OCI-LY7 (cell line): Measurements from ENCODE around the gene ARHGEF17. TPM values are rescaled to one million over a fixed set of nuclear protein-coding genes. Genes with fewer than 3 reads are reported as not detected.

Source experiments
- BruUV-seq: library from RNA; stranded (reverse); fragments of 400-500 nt; replicated peaks from 2 replicates; lab custom pipeline; 2021; lab: Mats Ljungman, UMichigan
- CTCF ChIA-PET: fragments of 300-600 bp; sonication (Branson Sonifier 250); formaldehyde crosslinking; loops from one replicate; lab custom pipeline; 2022; ENCODE audit warnings: antibody characterized with exemption; ENCODE audit not compliant: unreplicated experiment; lab: Charles Lee
- POLR2A ChIA-PET: fragments of 300-600 bp; sonication (Branson Sonifier 250); formaldehyde crosslinking; loops from one replicate; lab custom pipeline; 2022; ENCODE audit warnings: antibody characterized with exemption; lab: Charles Lee
- DNase-seq: peaks from one replicate; pipeline ENCODE4 v3.0.0-alpha.2; 2015; ENCODE audit warnings: low spot score
- H2AFZ ChIP-seq: fragments of 200-600 bp; sonication (generic), shearing (Covaris generic); 2 replicates; pipeline ENCODE4 v1.6.1; 2014; ENCODE audit warnings: mild to moderate bottlenecking, antibody characterized with exemption, low read length, moderate library complexity
- H3K27ac ChIP-seq: fragments of 200-600 bp; sonication (generic); 2 replicates; pipeline ENCODE4 v1.5.1; 2014; ENCODE audit warnings: mixed run types, low read depth, mild to moderate bottlenecking, moderate library complexity, low read length, inconsistent platforms; ENCODE audit not compliant: poor library complexity, severe bottlenecking
- H3K36me3 ChIP-seq: fragments of 200-600 bp; sonication (generic); 2 replicates; pipeline ENCODE4 v1.6.1; 2014; ENCODE audit warnings: mild to moderate bottlenecking, antibody characterized with exemption, low read length, moderate library complexity, mixed read lengths; ENCODE audit not compliant: insufficient read depth
- H3K4me1 ChIP-seq: fragments of 200-600 bp; sonication (generic); 2 replicates; pipeline ENCODE4 v1.5.1; 2014; ENCODE audit warnings: mild to moderate bottlenecking, low read length; ENCODE audit not compliant: insufficient read depth, poor library complexity, severe bottlenecking
- H3K4me2 ChIP-seq: fragments of 200-600 bp; sonication (generic); 2 replicates; pipeline ENCODE4 v1.6.1; 2014; ENCODE audit warnings: mild to moderate bottlenecking, low read length
- H3K4me3 ChIP-seq: fragments of 200-600 bp; sonication (generic); 2 replicates; pipeline ENCODE4 v1.5.1; 2014; ENCODE audit warnings: mild to moderate bottlenecking, low read depth, low read length; ENCODE audit not compliant: poor library complexity, severe bottlenecking
- H3K79me2 ChIP-seq: fragments of 200-600 bp; sonication (generic); 2 replicates; pipeline ENCODE4 v1.6.1; 2016; ENCODE audit warnings: low read depth, mild to moderate bottlenecking, low read length, moderate library complexity, mixed read lengths; ENCODE audit not compliant: insufficient read depth
- H3K9me2 ChIP-seq: fragments of 200-600 bp; sonication (generic); 2 replicates; pipeline ENCODE4 v1.6.1; 2016; ENCODE audit warnings: mild to moderate bottlenecking, low read length, mixed read lengths; ENCODE audit not compliant: insufficient read depth
- H3K9me3 ChIP-seq: fragments of 200-600 bp; sonication (generic); 2 replicates; pipeline ENCODE4 v1.6.1; 2014; ENCODE audit warnings: mild to moderate bottlenecking, mixed run types, low read length, mixed read lengths
- H4K20me1 ChIP-seq: fragments of 200-600 bp; sonication (generic); 2 replicates; pipeline ENCODE4 v1.6.1; 2014; ENCODE audit warnings: mild to moderate bottlenecking, antibody characterized with exemption, low read length, moderate library complexity, mixed read lengths; ENCODE audit not compliant: insufficient read depth
- EZH2phosphoT487 ChIP-seq: fragments of 200-600 bp; sonication (generic); IDR thresholded peaks from 2 replicates; pipeline ENCODE4 v1.6.1; 2018; ENCODE audit warnings: low read depth, borderline replicate concordance, mild to moderate bottlenecking, mixed run types, antibody characterized with exemption, low read length, moderate library complexity, mixed read lengths
- intact Hi-C: fragments of 100-400 bp; cut with micrococcal nuclease; formaldehyde crosslinking; loops from one replicate; pipeline ENCODE4 v1.10.0; 2022; ENCODE audit not compliant: unreplicated experiment
- total RNA-seq, 2 experiments: library from RNA; depleted of rRNA in 1 of 2; stranded (reverse); fragments of >200 nt in 1 of 2; shearing (Covaris generic) in 1 of 2; gene quantifications; 2 replicates each; pipeline ENCODE4 v1.2.3, GENCODE V29; 2014 to 2022
- TF ChIP-seq, protein P1 (sequence below): fragments of 200-600 bp; sonication (generic); conservative IDR thresholded peaks from 2 replicates; pipeline ENCODE4 v1.5.1; 2014; ENCODE audit warnings: mild to moderate bottlenecking, antibody characterized with exemption, low read length, moderate library complexity, mixed read lengths

Gene ARHGEF17
- total RNA-seq, 2 experiments from 2014 or later = 0.19 to 1.4 TPM

DNA sequence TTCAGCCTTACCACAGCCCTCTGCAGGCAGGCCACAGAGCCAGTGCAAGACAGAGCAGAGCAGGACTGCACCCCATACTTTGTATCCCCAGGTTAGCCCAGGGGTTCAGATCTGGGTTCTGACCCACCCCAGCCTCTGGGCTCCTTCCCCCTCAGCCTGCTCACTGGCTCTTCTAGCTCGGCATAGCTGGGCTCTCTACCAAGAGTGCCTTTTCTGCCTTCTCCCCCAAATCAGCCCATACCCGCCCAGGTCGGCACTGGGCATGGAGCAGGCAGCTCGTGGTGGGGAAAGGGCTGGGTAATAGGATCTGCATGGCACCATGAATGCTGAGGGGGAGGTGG, 76.4 kb downstream of the ARHGEF17 start:
- intact Hi-C loops = no loop called here
- Histone ChIP-seq H3K36me3 (peaks cover 12% of the 10 kb centered on the region; the same call in 1 of the 2 replicates), H3K9me3 (no peaks in the 10 kb centered on the region), H3K27ac (peak overlapping the region; percentile 79), H3K4me2 (peak overlapping the region; percentile 87), H2AFZ (no peak overlapping the region), H3K4me3 (peak overlapping the region; percentile 52), H3K79me2 (peaks cover 67% of the 10 kb centered on the region), H3K4me1 (peaks cover 99% of the 10 kb centered on the region), H3K9me2 (no peaks in the 10 kb centered on the region), H4K20me1 (peaks cover under 1% of the 10 kb centered on the region; the same call in 1 of the 2 replicates)
- no peak for DNase-seq
- ChIA-PET CTCF (interaction anchor here (0.8 to 1.7 kb wide), 5 partner anchors 9 to 49 kb away, joined by 3 to 5 read pairs (median 4); no protein-coding TSS in a partner anchor), POLR2A (interaction anchor here (0.6 to 1.4 kb wide), 4 partner anchors 12 to 216 kb away, joined by 3 to 7 read pairs (median 3); no protein-coding TSS in a partner anchor)
- no peak for TF ChIP-seq EZH2phosphoT487
- TF ChIP-seq, protein P1, sequence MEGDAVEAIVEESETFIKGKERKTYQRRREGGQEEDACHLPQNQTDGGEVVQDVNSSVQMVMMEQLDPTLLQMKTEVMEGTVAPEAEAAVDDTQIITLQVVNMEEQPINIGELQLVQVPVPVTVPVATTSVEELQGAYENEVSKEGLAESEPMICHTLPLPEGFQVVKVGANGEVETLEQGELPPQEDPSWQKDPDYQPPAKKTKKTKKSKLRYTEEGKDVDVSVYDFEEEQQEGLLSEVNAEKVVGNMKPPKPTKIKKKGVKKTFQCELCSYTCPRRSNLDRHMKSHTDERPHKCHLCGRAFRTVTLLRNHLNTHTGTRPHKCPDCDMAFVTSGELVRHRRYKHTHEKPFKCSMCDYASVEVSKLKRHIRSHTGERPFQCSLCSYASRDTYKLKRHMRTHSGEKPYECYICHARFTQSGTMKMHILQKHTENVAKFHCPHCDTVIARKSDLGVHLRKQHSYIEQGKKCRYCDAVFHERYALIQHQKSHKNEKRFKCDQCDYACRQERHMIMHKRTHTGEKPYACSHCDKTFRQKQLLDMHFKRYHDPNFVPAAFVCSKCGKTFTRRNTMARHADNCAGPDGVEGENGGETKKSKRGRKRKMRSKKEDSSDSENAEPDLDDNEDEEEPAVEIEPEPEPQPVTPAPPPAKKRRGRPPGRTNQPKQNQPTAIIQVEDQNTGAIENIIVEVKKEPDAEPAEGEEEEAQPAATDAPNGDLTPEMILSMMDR = no peak
- BruUV-seq = no TSS peak

DNA sequence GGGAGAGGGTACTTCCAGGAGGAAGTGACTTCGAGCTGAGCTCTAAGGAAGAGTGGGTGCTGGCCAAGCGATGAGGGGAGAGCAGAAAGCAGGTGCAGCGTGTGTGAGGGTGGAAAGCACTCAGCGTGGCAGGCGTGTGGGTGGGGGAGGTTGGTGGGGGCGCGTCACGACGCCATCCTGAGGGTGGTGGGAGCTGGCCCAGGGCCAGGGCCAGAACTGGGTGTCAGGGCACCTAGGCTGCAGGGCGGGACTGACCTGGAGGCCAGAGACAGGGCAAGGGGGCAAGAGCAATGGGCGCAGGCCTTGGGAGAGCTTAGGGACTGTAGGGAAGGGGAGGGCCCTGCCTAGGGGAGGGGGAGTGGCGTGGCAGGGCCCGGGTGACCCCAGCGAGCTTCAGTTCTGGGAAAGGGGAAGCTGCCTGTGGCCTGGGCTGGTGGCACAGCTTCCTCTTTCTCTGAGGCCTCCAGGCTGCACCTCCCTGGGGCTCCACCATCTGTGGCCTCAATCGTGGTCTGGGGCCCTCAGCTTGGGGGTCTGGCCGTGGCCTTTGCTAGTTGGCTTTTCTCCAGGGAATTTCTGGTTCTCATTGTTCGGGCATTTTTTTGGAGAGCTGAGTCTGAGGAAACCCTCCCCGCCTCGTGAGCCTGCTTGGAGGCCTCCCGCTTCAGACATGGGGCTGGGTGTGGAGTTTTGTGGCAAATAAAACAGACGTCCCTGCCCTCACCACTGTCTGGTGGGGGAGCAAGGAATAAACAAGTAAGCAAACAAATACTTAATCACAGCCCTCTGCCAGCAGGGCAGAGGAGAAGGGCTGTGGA, 77.0 kb downstream of the ARHGEF17 start:
- BruUV-seq = no TSS peak
- H3K4me1 ChIP-seq = peaks cover 99% of the 10 kb centered on the region
- peak overlapping the region; percentile 52 for H3K4me3 ChIP-seq
- peaks cover 14% of the 10 kb centered on the region; the same call in 1 of the 2 replicates for H3K36me3 ChIP-seq
- H3K9me3 ChIP-seq = no peaks in the 10 kb centered on the region
- ChIA-PET POLR2A (interaction anchor here (0.6 to 1.4 kb wide), 4 partner anchors 13 to 216 kb away, joined by 3 to 7 read pairs (median 3); no protein-coding TSS in a partner anchor), CTCF (interaction anchor here (0.6 to 1.4 kb wide), 6 partner anchors 8 to 49 kb away, joined by 3 to 4 read pairs (median 4); no protein-coding TSS in a partner anchor)
- peaks cover 61% of the 10 kb centered on the region for H3K79me2 ChIP-seq
- TF ChIP-seq, protein P1 = no peak
- TF ChIP-seq EZH2phosphoT487 = no peak
- peak overlapping the region; percentile 79 for H3K27ac ChIP-seq
- H3K4me2 ChIP-seq = peak overlapping the region; percentile 87
- intact Hi-C loops = loop anchor here (1.0 kb wide), 1 partner anchor 9 kb away; the partner anchor contains the start of gene RELT
- peak; percentile 89 for DNase-seq
- H2AFZ ChIP-seq = no peak overlapping the region
- H4K20me1 ChIP-seq = no peaks in the 10 kb centered on the region; the same call in 1 of the 2 replicates
- no peaks in the 10 kb centered on the region for H3K9me2 ChIP-seq
